ENCODE measurements around the gene SPATA16. TPM values are rescaled to one million over a fixed set of nuclear protein-coding genes. Genes with fewer than 3 reads are reported as not detected.
A peak's percentile ranks its signal among the peaks of the same experiment; 100 is the strongest.

Gene SPATA16
- total and polyA plus RNA-seq, 2 experiments from 2014 or later: not detected

- no peak for TF ChIP-seq ETS1 (IDR thresholded peaks at IDR 0.05)
- no peak for TF ChIP-seq EZH2 (IDR thresholded peaks at IDR 0.05; ENCODE audit: low read depth, unreplicated experiment)
- TF ChIP-seq CREB1 (CRISPR knock-in tag; IDR thresholded peaks at IDR 0.05; ENCODE audit: low read depth): no peak
Observed at GRCh38 chr3:172877011-172877410, 264.0 kb downstream of the SPATA16 start (continued).

- Mint-ChIP-seq H3K27me3 (ENCODE audit: insufficient read depth, low read depth, poor library complexity) (peaks cover 2% of the 10 kb centered on the region), H3K36me3 (ENCODE audit: low read depth) (peaks cover 21% of the 10 kb centered on the region), H3K4me1 (peaks cover 33% of the 10 kb centered on the region), H3K9me3 (peaks cover 25% of the 10 kb centered on the region), H3K27ac (peak overlapping the region; percentile 28; the same call in 1 of the 2 replicates), H3K4me3 (no peak overlapping the region)
- H3K36me3 ChIP-seq (ENCODE audit: insufficient read depth): 0 out of 2 replicates have a peak, but pooled peaks cover 3% of the 10 kb centered on the region
- H2AFZ ChIP-seq: peak overlapping the region; percentile 69; the same call in 1 of the 2 replicates
- no peaks in the 10 kb centered on the region for H3K79me2 ChIP-seq (replicated peaks; ENCODE audit: insufficient read depth)
- H3K27ac ChIP-seq (ENCODE audit: low read depth): no peak overlapping the region
- ATAC-seq (no peak), DNase-seq (ENCODE audit: low spot score) (no peak)
- peaks cover 31% of the 10 kb centered on the region for H3K4me1 ChIP-seq (ENCODE audit: insufficient read depth)
- H3K9me2 ChIP-seq (ENCODE audit: insufficient read depth): peaks cover 4% of the 10 kb centered on the region; the same call in 1 of the 2 replicates
- no peaks in the 10 kb centered on the region for H3K27me3 ChIP-seq (ENCODE audit: insufficient read depth)
- no peak overlapping the region for H3K4me3 ChIP-seq
- H3K4me2 ChIP-seq: peak overlapping the region; percentile 49
- no peaks in the 10 kb centered on the region for H4K20me1 ChIP-seq (replicated peaks; ENCODE audit: insufficient read depth)
- no peak for TF ChIP-seq ZNF331 (CRISPR knock-in tag; IDR thresholded peaks at IDR 0.05; ENCODE audit: low read depth)
- TF ChIP-seq POLR2AphosphoS5 (IDR thresholded peaks at IDR 0.05; ENCODE audit: low read depth): no peak
- no peak for TF ChIP-seq ZNF462 (CRISPR knock-in tag; IDR thresholded peaks at IDR 0.05)
- no peak for TF ChIP-seq CREB1 (CRISPR knock-in tag; IDR thresholded peaks at IDR 0.05; ENCODE audit: low read depth)
- no peak for TF ChIP-seq EZH2 (IDR thresholded peaks at IDR 0.05; ENCODE audit: low read depth, unreplicated experiment)
- no peak for TF ChIP-seq JUNB (IDR thresholded peaks at IDR 0.05; ENCODE audit: unreplicated experiment)
- H3F3A ChIP-seq (replicated peaks; ENCODE audit: low read depth): no peaks in the 10 kb centered on the region
Observed at GRCh38 chr3:172876297-172876696, 264.7 kb downstream of the SPATA16 start.
